HEK293T (cell line): ENCODE results near the gene PUS7.
"Not testable (repeated sequence)": the region's sequence is repeated elsewhere in the genome, so short reads cannot be mapped to it uniquely, and the experiment has no call there.

Experiments used
- CTCF ChIA-PET: fragments of 350-600 bp; formaldehyde crosslinking; extraction: SDS; loops from one replicate; lab custom pipeline; 2021; ENCODE audit warnings: antibody characterized with exemption, inconsistent platforms; lab: Yijun Ruan, JAX
- POLR2A ChIA-PET: fragments of 350-600 bp; formaldehyde crosslinking; extraction: SDS; loops from one replicate; lab custom pipeline; 2020; ENCODE audit warnings: antibody characterized with exemption, inconsistent platforms; lab: Yijun Ruan, JAX
- DNase-seq: peaks from one replicate; pipeline ENCODE4 v3.0.0; 2012; ENCODE audit warnings: mixed read lengths; ENCODE audit errors: extremely low spot score
- ARNT ChIP-seq: fragments of 450-650 bp; IDR thresholded peaks from 2 replicates; pipeline ENCODE4 v1.6.1; 2017; ENCODE audit warnings: mild to moderate bottlenecking
- BHLHE40 ChIP-seq: fragments of 450-650 bp; IDR thresholded peaks from 2 replicates; pipeline ENCODE4 v1.6.1; 2016; ENCODE audit warnings: mild to moderate bottlenecking, moderate library complexity, borderline replicate concordance
- CTBP1 ChIP-seq: fragments of 450-650 bp; IDR thresholded peaks from 2 replicates; pipeline ENCODE4 v1.6.1; 2016; ENCODE audit warnings: borderline replicate concordance
- ELF4 ChIP-seq: fragments of 450-650 bp; IDR thresholded peaks from 2 replicates; pipeline ENCODE4 v1.6.1; 2017; ENCODE audit warnings: antibody characterized with exemption
- FOXA1 ChIP-seq: fragments of 450-650 bp; IDR thresholded peaks from 2 replicates; pipeline ENCODE4 v1.6.1; 2016; ENCODE audit warnings: mild to moderate bottlenecking
- FOXK2 ChIP-seq: fragments of 450-650 bp; IDR thresholded peaks from 2 replicates; pipeline ENCODE4 v1.6.1; 2016; ENCODE audit warnings: mild to moderate bottlenecking
- FOXM1 ChIP-seq: fragments of 450-650 bp; IDR thresholded peaks from 2 replicates; pipeline ENCODE4 v1.6.1; 2017; ENCODE audit warnings: mild to moderate bottlenecking, borderline replicate concordance
- HDGF ChIP-seq: fragments of 450-650 bp; IDR thresholded peaks from 2 replicates; pipeline ENCODE4 v1.6.1; 2017; ENCODE audit warnings: antibody characterized with exemption, borderline replicate concordance
- L3MBTL2 ChIP-seq: fragments of 450-650 bp; conservative IDR thresholded peaks from 2 replicates; pipeline ENCODE4 v1.6.1; 2016; ENCODE audit warnings: mild to moderate bottlenecking
- LEF1 ChIP-seq: fragments of 450-650 bp; IDR thresholded peaks from 2 replicates; pipeline ENCODE4 v1.6.1; 2017; ENCODE audit warnings: mild to moderate bottlenecking, borderline replicate concordance
- NFRKB ChIP-seq: fragments of 450-650 bp; IDR thresholded peaks from 2 replicates; pipeline ENCODE4 v1.6.1; 2016; ENCODE audit warnings: mild to moderate bottlenecking, moderate library complexity
- SP1 ChIP-seq: fragments of 450-650 bp; IDR thresholded peaks from 2 replicates; pipeline ENCODE4 v1.6.1; 2017
- SUZ12 ChIP-seq: fragments of 450-650 bp; IDR thresholded peaks from 2 replicates; pipeline ENCODE4 v1.6.1; 2016; ENCODE audit warnings: mild to moderate bottlenecking
- TARDBP ChIP-seq: fragments of 450-650 bp; IDR thresholded peaks from 2 replicates; pipeline ENCODE4 v1.6.1; 2016
- ZNF384 ChIP-seq: fragments of 450-650 bp; IDR thresholded peaks from 2 replicates; pipeline ENCODE4 v1.6.1; 2016
- TF ChIP-seq, protein P1 (sequence below): fragments of 450-650 bp; IDR thresholded peaks from 2 replicates; pipeline ENCODE4 v1.6.1; 2016

The PUS7 gene

GRCh38 chr7:105452085-105452484 is 70.0 kb downstream of the PUS7 start:
- CTCF ChIA-PET, result no interaction called here
- POLR2A ChIA-PET, result interaction anchor here (0.6 kb wide), 1 partner anchor 114 kb away, joined by 3 read pairs; no protein-coding TSS in a partner anchor
- no peak for DNase-seq
- TF ChIP-seq FOXM1 (no peak), ZNF384 (no peak), LEF1 (no peak)

DNA sequence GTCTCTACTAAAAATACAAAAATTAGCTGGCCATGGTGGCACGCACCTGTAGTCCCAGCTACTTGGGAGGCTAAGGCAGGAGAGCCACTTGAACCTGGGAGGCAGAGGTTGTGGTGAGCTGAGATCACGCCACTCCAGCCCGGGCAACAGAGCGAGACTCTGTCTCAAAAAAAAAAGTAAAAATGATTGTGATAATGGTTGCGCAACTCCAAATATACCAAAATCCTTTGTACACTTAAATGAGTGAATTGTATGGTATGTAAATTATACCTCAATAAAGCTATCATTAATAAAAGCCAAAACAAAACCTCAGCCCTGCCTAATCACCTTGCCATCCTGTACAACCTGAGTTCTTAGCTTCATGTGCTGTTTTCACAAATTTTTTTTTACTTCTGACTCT is 71.2 kb downstream of the PUS7 start:
- DNase-seq, CTCF ChIA-PET: not testable (repeated sequence)
- POLR2A ChIA-PET, result interaction anchor here (0.6 kb wide), 1 partner anchor 48 kb away, joined by 3 read pairs; no protein-coding TSS in a partner anchor

DNA sequence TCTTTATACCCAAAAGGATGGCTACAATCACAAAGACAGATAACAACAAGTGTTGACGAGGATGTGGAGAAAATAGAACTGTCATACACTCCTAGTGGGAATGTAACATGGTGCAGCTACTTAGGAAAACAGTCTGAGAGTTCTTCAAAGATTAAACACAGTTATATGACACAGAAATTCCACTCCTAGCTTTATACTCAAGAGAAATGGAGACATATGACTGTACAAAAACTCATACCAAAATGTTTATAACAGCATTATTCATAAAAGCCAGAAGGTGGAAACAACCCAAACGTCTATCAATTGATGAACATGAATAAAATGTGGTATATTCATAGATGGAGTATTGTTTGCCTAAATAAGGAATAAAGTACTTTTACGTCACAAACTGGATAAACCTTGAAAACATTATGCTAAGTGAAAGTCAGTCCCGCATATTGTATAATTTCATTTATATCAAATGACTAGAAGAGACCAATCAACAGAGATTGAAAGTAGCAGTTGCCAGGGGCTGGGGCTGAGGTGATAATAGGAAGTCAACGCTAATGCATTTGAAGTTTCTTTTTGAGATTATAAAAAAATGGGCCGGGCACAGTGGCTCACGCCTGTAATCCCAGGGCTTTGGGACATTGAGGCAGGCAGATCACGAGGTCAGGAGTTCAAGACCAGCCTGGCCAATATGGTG is 71.8 kb downstream of the PUS7 start:
- POLR2A ChIA-PET, result no interaction called here
- DNase-seq, result no peak
- TF ChIP-seq HDGF, result no peak
- no peak for TF ChIP-seq BHLHE40
- TF ChIP-seq L3MBTL2, result no peak
- no peak for TF ChIP-seq FOXA1
- no peak for TF ChIP-seq LEF1
- TF ChIP-seq ARNT, result no peak
- TF ChIP-seq SP1, result no peak
- TF ChIP-seq, protein P1, sequence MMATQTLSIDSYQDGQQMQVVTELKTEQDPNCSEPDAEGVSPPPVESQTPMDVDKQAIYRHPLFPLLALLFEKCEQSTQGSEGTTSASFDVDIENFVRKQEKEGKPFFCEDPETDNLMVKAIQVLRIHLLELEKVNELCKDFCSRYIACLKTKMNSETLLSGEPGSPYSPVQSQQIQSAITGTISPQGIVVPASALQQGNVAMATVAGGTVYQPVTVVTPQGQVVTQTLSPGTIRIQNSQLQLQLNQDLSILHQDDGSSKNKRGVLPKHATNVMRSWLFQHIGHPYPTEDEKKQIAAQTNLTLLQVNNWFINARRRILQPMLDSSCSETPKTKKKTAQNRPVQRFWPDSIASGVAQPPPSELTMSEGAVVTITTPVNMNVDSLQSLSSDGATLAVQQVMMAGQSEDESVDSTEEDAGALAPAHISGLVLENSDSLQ, result no peak
- no peak for TF ChIP-seq ZNF384
- no peak for TF ChIP-seq FOXK2
- TF ChIP-seq TARDBP, result no peak
- TF ChIP-seq NFRKB, result no peak
- TF ChIP-seq SUZ12, result no peak
- no peak for TF ChIP-seq CTBP1
- no peak for TF ChIP-seq ELF4
- CTCF ChIA-PET, result no interaction called here

DNA sequence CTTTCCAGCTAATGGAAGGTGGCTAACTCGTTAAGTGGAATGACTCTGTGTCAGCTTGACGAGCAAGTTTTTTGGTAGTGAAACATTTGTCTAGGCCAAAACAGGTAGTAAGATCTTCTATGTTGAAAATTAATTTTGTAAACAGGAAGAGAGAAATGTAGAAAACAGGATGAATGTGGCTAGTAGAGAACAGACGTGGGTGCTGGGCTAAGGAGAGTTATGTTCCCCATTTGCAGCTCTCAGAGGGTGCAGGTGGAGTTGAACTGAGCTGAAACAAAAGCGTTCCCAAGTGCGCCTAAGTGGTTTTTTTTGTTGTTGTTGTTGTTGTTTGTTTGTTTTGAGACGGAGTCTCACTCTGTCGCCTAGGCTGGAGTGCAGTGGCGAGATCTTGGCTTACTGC is 73.9 kb downstream of the PUS7 start:
- DNase-seq, result no peak
- POLR2A ChIA-PET, result no interaction called here
- no peak for TF ChIP-seq ARNT
- no peak for TF ChIP-seq CTBP1
- no peak for TF ChIP-seq SP1
- TF ChIP-seq TARDBP, result no peak
- no peak for TF ChIP-seq ELF4
- TF ChIP-seq, protein P1, result no peak
- no peak for TF ChIP-seq ZNF384
- no peak for TF ChIP-seq FOXK2
- no peak for TF ChIP-seq FOXA1
- TF ChIP-seq L3MBTL2, result no peak
- TF ChIP-seq HDGF, result no peak
- no peak for TF ChIP-seq FOXM1
- TF ChIP-seq LEF1, result no peak
- no peak for TF ChIP-seq SUZ12
- TF ChIP-seq BHLHE40, result no peak
- no peak for TF ChIP-seq NFRKB
- CTCF ChIA-PET, result no interaction called here

- CTCF ChIA-PET, result no interaction called here
- TF ChIP-seq, protein P1, result no peak
- TF ChIP-seq SUZ12, result no peak
- no peak for TF ChIP-seq LEF1
- no peak for TF ChIP-seq HDGF
- TF ChIP-seq L3MBTL2, result no peak
- TF ChIP-seq SP1, result no peak
- no peak for TF ChIP-seq ARNT
- TF ChIP-seq FOXA1, result no peak
- no peak for TF ChIP-seq CTBP1
- no peak for TF ChIP-seq TARDBP
- TF ChIP-seq BHLHE40, result no peak
- TF ChIP-seq FOXM1, result no peak
- no peak for TF ChIP-seq FOXK2
- TF ChIP-seq ZNF384, result no peak
- TF ChIP-seq NFRKB, result no peak
- no peak for TF ChIP-seq ELF4
- POLR2A ChIA-PET, result no interaction called here
- DNase-seq, result no peak
Observed at GRCh38 chr7:105444342-105444987, 77.6 kb downstream of the PUS7 start.

GRCh38 chr7:105442214-105442613 is 79.9 kb downstream of the PUS7 start:
- POLR2A ChIA-PET, CTCF ChIA-PET, DNase-seq: not testable (repeated sequence)
